ENCODE results near the gene C6orf163. TPM values are rescaled to one million over a fixed set of nuclear protein-coding genes. Genes with fewer than 3 reads are reported as not detected.

Gene C6orf163
- total and polyA plus RNA-seq, 2 donors (not counting 1 experiment from before 2014, with no cell fraction given), result 0.57 to 10.0 TPM

GRCh38 chr6:87349896-87350295 is 5.3 kb downstream of the C6orf163 start:
- Mint-ChIP-seq H3K9me3 (ENCODE audit: insufficient read depth) (no peaks in the 10 kb centered on the region), H3K4me3 (no peak overlapping the region), H3K27ac (no peak overlapping the region), H3K27me3 (no peaks in the 10 kb centered on the region), H3K4me1 (no peaks in the 10 kb centered on the region)
- no peak for ATAC-seq (ENCODE audit: low read depth)
- intact Hi-C loops (cut with micrococcal nuclease), result no loop called here
- no peaks in the 10 kb centered on the region for H3K79me2 ChIP-seq (ENCODE audit: control insufficient read depth, insufficient read depth, low read length)
- no peak overlapping the region for H3K27ac ChIP-seq (ENCODE audit: low read length in 2 of 2)
- no peak overlapping the region for H2AFZ ChIP-seq (ENCODE audit: insufficient read depth, low read depth, low read length, poor library complexity, severe bottlenecking)
- TF ChIP-seq CTCF (IDR thresholded peaks at IDR 0.05), result no peak
- no peaks in the 10 kb centered on the region for H4K20me1 ChIP-seq (ENCODE audit: control insufficient read depth, insufficient read depth, low read length, poor library complexity, severe bottlenecking)
- H3K9ac ChIP-seq (ENCODE audit: low read length), result no peak overlapping the region
- no peak overlapping the region for H3K4me3 ChIP-seq (ENCODE audit: control extremely low read depth in 1 of 5, extremely low read depth in 1 of 5, insufficient read depth in 1 of 5, low read depth in 2 of 5, low read length in 4 of 5)
- WGBS (ENCODE audit: insufficient coverage), result no CpG with 5 or more reads among the region's 2 CpGs
- H3K4me1 ChIP-seq (ENCODE audit: control insufficient read depth in 2 of 2, insufficient read depth in 2 of 2, low read length in 2 of 2), result no peaks in the 10 kb centered on the region
- no peak overlapping the region for H3K4me2 ChIP-seq (replicated peaks; ENCODE audit: low read depth, low read length, poor library complexity, severe bottlenecking)
- no peaks in the 10 kb centered on the region for H3K27me3 ChIP-seq (replicated peaks in 1 of 4; ENCODE audit: control extremely low read depth in 1 of 4, control insufficient read depth in 3 of 4, insufficient read depth in 4 of 4, low read length in 3 of 4)
- H3K9me3 ChIP-seq (ENCODE audit: control extremely low read depth in 1 of 3, control insufficient read depth in 2 of 3, insufficient read depth in 1 of 3, low read length in 2 of 3), result no peaks in the 10 kb centered on the region
- no peak for DNase-seq
- ChIA-PET CTCF (no interaction called here), POLR2A (no interaction called here)
- H3K36me3 ChIP-seq (replicated peaks in 1 of 2; ENCODE audit: control extremely low read depth in 1 of 2, control insufficient read depth in 1 of 2, extremely low read depth in 1 of 2, insufficient read depth in 2 of 2, low read length in 1 of 2), result peaks cover 0 to 1% of the 10 kb centered on the region in 2 experiments

- no peak for TF ChIP-seq EZH2 (IDR thresholded peaks at IDR 0.05; ENCODE audit: borderline replicate concordance, insufficient read depth, low read depth, low read length, poor library complexity, severe bottlenecking)
- TF ChIP-seq CTCF (IDR thresholded peaks at IDR 0.05), result no peak
- DNase-seq, result no peak
- CTCF ChIA-PET, result no interaction called here
- Histone ChIP-seq H3K4me3 (ENCODE audit: control extremely low read depth in 1 of 5, extremely low read depth in 1 of 5, insufficient read depth in 1 of 5, low read depth in 2 of 5, low read length in 4 of 5) (no peak overlapping the region), H3K4me1 (ENCODE audit: control insufficient read depth in 2 of 2, insufficient read depth in 2 of 2, low read length in 2 of 2) (no peaks in the 10 kb centered on the region), H3K36me3 (replicated peaks in 1 of 2; ENCODE audit: control extremely low read depth in 1 of 2, control insufficient read depth in 1 of 2, extremely low read depth in 1 of 2, insufficient read depth in 2 of 2, low read length in 1 of 2) (no peaks in the 10 kb centered on the region), H3K27me3 (replicated peaks in 1 of 4; ENCODE audit: control extremely low read depth in 1 of 4, control insufficient read depth in 3 of 4, insufficient read depth in 4 of 4, low read length in 3 of 4) (no peaks in the 10 kb centered on the region), H2AFZ (ENCODE audit: insufficient read depth, low read depth, low read length, poor library complexity, severe bottlenecking) (no peak overlapping the region), H3K9ac (ENCODE audit: low read length) (no peak overlapping the region), H4K20me1 (ENCODE audit: control insufficient read depth, insufficient read depth, low read length, poor library complexity, severe bottlenecking) (no peaks in the 10 kb centered on the region), H3K27ac (ENCODE audit: low read length in 2 of 2) (no peak overlapping the region), H3K9me3 (ENCODE audit: control extremely low read depth in 1 of 3, control insufficient read depth in 2 of 3, insufficient read depth in 1 of 3, low read length in 2 of 3) (no peaks in the 10 kb centered on the region), H3K4me2 (replicated peaks; ENCODE audit: low read depth, low read length, poor library complexity, severe bottlenecking) (no peak overlapping the region), H3K79me2 (ENCODE audit: control insufficient read depth, insufficient read depth, low read length) (no peaks in the 10 kb centered on the region)
- Mint-ChIP-seq H3K4me3 (no peak overlapping the region), H3K27me3 (no peaks in the 10 kb centered on the region), H3K9me3 (ENCODE audit: insufficient read depth) (no peaks in the 10 kb centered on the region), H3K4me1 (no peaks in the 10 kb centered on the region), H3K27ac (no peak overlapping the region)
- intact Hi-C loops (cut with micrococcal nuclease), result no loop called here
- ATAC-seq (ENCODE audit: low read depth), result no peak
- POLR2A ChIA-PET, result no interaction called here
Observed at GRCh38 chr6:87350516-87350915, 5.9 kb downstream of the C6orf163 start.

All from B cell (primary cell).